Measurements from ENCODE around the gene PXDC1.

Gene PXDC1, protein sequence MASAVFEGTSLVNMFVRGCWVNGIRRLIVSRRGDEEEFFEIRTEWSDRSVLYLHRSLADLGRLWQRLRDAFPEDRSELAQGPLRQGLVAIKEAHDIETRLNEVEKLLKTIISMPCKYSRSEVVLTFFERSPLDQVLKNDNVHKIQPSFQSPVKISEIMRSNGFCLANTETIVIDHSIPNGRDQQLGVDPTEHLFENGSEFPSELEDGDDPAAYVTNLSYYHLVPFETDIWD

GRCh38 chr6:3751077-3751729 is at the start of gene PXDC1:
PXDC1 (minus strand) TSS chr6:3751713; CDS start chr6:3751531, 182 bp downstream.
- in situ Hi-C loops (cut with HindIII; ENCODE audit: low sequenced_read_pairs): no loop called here

GRCh38 chr6:3800850-3801591 is 49.5 kb upstream of the PXDC1 start:
- in situ Hi-C loops (cut with HindIII; ENCODE audit: low sequenced_read_pairs): no loop called here

DNA sequence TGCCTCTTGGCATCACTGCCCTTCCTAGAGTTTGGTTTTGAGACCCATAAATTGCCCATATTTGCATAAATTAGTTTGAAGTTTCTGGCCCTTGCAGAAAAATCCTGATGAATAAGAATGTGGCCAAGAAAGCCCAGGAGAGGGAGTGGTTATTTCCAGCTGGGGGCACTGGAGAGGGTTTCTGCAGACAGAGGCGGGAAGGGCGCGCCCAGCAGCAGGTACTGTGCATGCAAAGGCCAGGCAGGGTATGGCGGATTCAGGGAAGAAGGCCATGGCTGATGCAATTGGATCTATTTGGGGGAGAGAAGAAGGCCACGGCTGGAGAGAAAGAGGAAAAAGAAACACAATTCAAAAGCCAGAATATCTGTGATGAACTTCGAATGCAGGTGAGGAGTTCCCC is 48.2 kb upstream of the PXDC1 start:
- in situ Hi-C loops (cut with HindIII; ENCODE audit: low sequenced_read_pairs): no loop called here

DNA sequence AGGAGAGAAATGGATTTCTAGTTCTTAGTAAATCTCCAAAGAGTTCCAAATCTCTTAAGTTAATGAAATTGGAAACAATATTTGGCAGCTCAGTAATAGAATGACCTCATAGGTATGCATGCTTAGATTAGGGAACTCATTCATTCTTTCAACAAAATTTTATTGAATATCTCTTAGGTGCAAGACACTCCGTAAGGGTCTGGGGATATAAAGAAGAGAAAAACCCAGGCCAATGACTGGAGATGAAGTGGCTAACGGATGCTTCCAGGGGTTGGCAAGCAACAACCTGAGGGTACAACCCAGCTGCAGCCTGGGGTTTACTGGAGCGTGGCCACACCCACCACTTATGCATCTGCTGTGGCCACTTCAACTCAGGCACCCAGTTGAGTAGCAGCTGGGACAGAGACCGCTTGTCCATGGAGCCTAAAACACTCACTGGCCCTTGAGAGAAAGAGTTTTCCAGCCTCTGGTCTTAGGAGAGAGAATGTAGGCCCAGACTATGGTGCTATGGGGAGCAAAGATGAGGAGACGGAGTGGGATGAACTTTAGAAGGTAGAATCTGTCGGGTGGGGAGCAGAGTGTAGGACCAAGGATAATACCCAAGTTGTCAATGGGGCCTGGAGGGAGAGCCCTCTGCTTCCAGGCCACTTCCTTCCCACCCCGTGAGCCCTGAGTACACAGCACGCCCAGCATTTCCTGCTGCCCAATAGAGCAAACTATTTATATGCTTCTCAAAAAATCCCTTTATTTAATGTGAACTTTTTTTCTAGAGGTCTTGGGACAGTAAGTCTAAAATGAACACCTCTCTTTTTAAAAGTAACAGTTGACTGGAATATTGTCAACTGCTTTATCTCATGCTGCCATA is 46.8 kb upstream of the PXDC1 start:
- in situ Hi-C loops (cut with HindIII; ENCODE audit: low sequenced_read_pairs): no loop called here

- in situ Hi-C loops (cut with HindIII; ENCODE audit: low sequenced_read_pairs): no loop called here
Measured at GRCh38 chr6:3797231-3798054, 45.9 kb upstream of the PXDC1 start.

DNA sequence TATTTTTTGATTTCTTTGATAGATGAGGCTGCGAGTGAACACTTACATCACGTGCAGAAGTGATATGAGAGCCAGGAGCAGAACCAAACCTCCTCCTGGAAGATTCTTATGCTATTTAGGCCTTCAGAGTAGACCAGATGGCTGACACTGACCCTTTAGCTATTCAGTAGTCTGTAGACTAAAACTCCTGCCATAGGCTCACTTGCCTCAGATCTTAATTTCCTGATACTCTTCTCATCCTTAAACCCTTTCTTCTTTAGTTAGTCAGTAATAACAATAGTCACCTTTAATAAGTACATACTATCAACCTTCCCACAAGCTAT is 45.2 kb upstream of the PXDC1 start:
- in situ Hi-C loops (cut with HindIII; ENCODE audit: low sequenced_read_pairs): no loop called here

GRCh38 chr6:3795836-3796718 is 44.6 kb upstream of the PXDC1 start:
- in situ Hi-C loops (cut with HindIII; ENCODE audit: low sequenced_read_pairs): no loop called here

DNA sequence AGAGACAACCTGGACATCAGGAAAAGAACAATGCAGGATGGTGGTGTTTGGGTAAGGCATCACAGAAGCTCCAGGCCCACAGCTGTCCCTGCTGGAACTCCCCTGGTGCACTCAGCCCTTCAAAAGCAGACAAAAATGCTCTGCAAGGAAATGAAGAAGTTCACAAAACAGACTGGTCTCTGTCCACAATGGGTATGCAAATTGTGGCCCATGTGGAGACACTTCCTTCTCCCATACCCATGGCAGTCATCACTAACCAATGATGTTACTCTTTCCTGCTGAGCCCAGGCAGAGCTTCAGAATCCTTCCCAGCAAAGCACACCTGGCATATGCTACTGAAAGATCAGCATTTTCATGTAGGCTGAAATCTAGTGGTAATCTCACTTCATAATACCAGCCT is 42.6 kb upstream of the PXDC1 start:
- in situ Hi-C loops (cut with HindIII; ENCODE audit: low sequenced_read_pairs): no loop called here

GRCh38 chr6:3793545-3793944 is 42.0 kb upstream of the PXDC1 start:
- in situ Hi-C loops (cut with HindIII; ENCODE audit: low sequenced_read_pairs): no loop called here

DNA sequence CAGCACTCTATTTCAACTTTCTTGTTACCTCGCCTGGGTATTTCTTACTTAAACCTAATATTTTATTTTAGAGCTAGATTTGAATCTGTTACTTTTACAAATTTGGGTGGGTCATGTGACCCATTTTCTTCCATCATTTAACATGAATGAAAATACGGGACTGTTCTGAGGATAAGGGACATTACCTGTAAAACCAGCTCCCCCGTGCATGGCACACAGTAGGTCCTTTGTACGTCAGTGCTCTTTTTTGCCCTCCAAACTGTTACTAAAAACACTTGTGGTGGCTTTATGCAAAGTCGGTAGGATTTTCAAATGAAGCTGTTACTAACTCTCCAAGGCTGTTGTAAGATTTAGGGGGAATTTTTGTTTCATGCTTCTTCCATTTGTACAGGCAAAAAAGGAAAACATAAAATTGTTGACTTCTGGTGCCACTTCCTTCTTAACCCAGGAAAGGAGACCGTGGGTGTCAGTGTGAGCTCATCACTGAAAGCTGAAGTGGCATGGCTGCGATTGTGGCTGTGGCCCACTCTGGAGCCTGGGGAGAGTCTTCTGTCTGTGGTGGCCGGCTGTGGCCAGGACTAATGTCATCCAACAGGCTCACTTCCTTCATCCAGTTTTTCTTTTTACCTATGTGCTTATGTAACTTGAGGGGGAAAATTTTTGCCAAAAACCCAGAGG is 40.2 kb upstream of the PXDC1 start:
- in situ Hi-C loops (cut with HindIII; ENCODE audit: low sequenced_read_pairs): no loop called here

GRCh38 chr6:3789896-3790558 is 38.5 kb upstream of the PXDC1 start:
- in situ Hi-C loops (cut with HindIII; ENCODE audit: low sequenced_read_pairs): no loop called here

GRCh38 chr6:3789018-3789895 is 37.7 kb upstream of the PXDC1 start:
- in situ Hi-C loops (cut with HindIII; ENCODE audit: low sequenced_read_pairs): no loop called here

DNA sequence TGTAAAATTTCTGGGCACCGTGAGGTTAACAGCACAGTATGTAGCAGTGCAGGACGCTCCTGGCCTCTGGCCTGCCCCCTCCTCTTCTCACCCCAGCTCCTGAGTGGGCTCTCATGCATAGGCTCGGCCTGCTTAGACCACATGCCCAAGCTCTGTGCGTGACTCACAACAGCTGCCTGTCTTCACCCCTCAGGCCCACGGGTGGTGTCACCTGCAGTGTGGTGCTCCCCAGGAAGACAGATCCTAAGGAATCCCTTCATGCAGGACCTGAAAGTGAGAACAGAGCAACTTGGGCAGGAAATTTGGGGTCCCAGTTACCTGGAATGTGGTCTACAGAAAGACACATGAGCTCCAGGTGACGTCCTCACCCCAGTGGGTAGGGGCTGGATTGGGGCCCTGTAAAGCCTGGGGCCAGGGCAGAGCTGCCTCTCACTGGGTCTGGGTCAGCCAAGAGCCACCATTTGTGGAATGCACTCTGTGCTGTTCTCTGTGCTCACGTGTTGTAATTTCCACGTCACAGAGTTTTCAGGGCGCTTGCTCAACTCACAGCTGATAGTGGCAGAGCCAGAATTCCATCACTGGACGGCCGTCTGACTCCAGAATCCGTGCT is 37.0 kb upstream of the PXDC1 start:
- in situ Hi-C loops (cut with HindIII; ENCODE audit: low sequenced_read_pairs): no loop called here

DNA sequence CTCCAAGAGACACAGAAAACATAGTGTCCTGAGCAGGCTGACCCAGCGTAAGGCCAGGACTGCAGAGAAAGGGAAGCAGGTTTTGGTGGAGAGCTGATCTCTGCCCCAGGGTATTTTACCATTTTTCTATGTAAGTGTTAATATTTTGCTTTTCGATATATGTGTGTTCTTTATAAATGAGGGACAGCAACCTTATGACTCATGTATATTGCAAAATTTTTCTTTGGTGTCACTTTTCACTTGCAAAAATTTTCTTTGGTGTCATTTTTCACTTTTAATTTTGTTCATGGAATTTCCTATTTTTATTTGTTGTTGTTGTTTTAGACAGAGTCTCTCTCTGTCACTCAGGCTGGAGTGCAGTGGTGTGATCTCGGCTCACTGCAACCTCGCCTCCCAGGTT is 34.6 kb upstream of the PXDC1 start:
- in situ Hi-C loops (cut with HindIII; ENCODE audit: low sequenced_read_pairs): no loop called here

DNA sequence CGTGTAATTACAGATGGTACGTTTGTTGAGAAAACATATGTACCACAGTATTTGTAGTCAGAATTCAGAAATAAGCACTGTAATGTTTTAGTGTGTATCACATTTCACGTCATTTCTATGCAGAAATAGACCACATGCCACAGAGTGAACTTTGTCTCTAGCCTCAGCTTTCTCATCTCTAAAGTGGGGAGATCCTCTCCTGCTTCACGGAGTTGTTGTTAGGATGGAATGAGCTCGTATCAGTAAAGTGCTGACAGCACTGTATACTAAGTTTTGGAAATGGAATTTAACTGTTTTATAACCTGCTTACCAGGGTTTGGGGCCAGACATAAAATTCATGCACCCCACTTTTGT is 34.2 kb upstream of the PXDC1 start:
- in situ Hi-C loops (cut with HindIII; ENCODE audit: low sequenced_read_pairs): no loop called here

DNA sequence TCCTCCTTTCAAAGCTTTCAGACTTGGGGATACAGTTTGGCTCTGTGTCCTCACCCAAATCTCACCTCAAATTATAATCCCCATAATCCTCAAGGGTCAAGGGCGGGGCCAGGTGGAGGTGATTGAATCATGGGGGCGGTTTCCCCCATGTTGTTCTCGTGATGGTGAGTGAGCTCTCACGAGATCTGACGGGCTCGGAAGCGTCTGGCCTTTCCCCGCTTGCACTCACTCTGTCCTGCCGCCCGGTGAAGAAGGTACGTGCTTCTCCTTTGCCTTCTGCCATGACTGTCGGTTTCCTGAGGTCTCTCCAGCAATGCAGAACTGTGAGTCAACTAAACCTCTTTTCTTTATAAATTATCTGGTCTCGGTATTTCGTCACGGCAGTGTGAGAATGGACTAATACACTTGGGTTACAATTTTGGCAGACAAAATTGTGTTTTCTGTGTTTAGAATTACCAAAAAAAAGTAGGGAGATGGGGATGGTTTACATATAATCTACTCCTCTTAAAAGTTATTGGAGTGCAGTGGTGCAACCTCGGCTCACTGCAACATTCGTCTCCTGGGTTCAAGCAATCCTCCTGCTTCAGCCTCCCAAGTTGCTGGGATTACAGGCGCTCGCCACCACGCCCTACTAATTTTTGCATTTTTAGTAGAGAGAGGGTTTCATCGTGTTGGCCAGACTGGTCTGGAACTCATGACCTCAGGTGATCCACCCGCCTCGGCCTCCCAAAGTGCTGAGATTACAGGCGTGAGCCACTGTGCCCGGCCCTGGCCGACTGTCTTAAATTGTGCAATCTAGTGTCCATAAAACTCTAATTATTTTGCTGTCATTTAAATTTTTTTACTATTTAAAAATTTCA is 33.6 kb upstream of the PXDC1 start:
- in situ Hi-C loops (cut with HindIII; ENCODE audit: low sequenced_read_pairs): no loop called here
